Mammary epithelial cell (primary cell): ENCODE data around the gene POLH.

Experiments used
- EZH2 ChIP-seq: IDR thresholded peaks from 2 replicates; pipeline ENCODE4 v1.6.1; 2012; ENCODE audit warnings: low read length, inconsistent platforms, borderline replicate concordance
- TF ChIP-seq, protein P1 (sequence below), 2 donors: IDR thresholded peaks in 1 of 2; conservative IDR thresholded peaks in 1 of 2; 2 replicates each; pipeline ENCODE4 v1.5.1; 2011 to 2012; ENCODE audit warnings: inconsistent platforms in 2 of 2, low read length in 2 of 2, mild to moderate bottlenecking in 2 of 2, control low read depth in 1 of 2, low read depth in 1 of 2; ENCODE audit not compliant: insufficient read depth in 1 of 2; ENCODE audit errors: extremely low read depth in 1 of 2

DNA sequence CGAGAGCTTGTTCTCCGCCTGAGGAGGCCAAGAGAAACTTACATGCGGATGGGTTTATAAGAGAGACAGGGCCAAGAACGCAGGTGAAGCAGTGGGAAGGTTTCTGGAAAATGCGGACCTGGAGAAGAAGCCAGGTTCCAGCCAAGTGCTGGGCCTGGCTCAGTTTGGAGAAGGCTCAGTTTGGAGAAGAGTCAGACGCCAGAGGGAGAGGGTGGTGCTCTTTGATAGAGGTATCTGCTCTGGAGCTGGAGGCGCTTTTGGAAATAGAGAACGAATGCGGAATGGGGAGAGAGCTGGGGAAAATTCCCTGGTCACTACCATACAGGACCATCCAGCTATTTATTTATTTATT is 69.6 kb downstream of the POLH start:
- TF ChIP-seq, protein P1, sequence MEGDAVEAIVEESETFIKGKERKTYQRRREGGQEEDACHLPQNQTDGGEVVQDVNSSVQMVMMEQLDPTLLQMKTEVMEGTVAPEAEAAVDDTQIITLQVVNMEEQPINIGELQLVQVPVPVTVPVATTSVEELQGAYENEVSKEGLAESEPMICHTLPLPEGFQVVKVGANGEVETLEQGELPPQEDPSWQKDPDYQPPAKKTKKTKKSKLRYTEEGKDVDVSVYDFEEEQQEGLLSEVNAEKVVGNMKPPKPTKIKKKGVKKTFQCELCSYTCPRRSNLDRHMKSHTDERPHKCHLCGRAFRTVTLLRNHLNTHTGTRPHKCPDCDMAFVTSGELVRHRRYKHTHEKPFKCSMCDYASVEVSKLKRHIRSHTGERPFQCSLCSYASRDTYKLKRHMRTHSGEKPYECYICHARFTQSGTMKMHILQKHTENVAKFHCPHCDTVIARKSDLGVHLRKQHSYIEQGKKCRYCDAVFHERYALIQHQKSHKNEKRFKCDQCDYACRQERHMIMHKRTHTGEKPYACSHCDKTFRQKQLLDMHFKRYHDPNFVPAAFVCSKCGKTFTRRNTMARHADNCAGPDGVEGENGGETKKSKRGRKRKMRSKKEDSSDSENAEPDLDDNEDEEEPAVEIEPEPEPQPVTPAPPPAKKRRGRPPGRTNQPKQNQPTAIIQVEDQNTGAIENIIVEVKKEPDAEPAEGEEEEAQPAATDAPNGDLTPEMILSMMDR (conservative IDR thresholded peaks at IDR 0.05 in 1 of 2, IDR thresholded peaks at IDR 0.05 in 1 of 2; ENCODE audit: extremely low read depth in 1 of 2, insufficient read depth in 1 of 2, low read depth in 1 of 2, low read length in 2 of 2) = no peak
- TF ChIP-seq EZH2 = no peak
